Heart left ventricle (tissue), 13 donors: ENCODE results near the gene IFT80.

Source experiments
- CTCF ChIP-seq, 12 donors: fragments of 200-600 bp; sonication (generic) in 4 of 12; IDR thresholded peaks; one replicate each; pipeline versions ENCODE4 v1.5.0 to v1.8.0; 2018 to 2022; ENCODE audit warnings: antibody characterized with exemption in 12 of 12, mild to moderate bottlenecking in 5 of 12
- POLR2A ChIP-seq, 2 donors: fragments of 450-650 bp; IDR thresholded peaks; one replicate each; pipeline ENCODE4 v1.6.1; 2017; ENCODE audit warnings: antibody characterized with exemption in 2 of 2, mild to moderate bottlenecking in 2 of 2, moderate library complexity in 2 of 2
- donor health status: ischemic (EF 13 %, LVEDD 7.1; RV severe dilation, severe dysfunction).
- donor health status: DM: no; HTN: yes; CAD: no.
- donor health status: DM: no; HTN: no; CAD: no.
- donor health status: ischemic (EF 25% LVEDD 6.9; RV normal size, moderate dysfunction).
- donor health status: ischemic (EF 25% LVEDD 5.7; RV mildly dilated, moderate dysfunction).
- donor health status: ischemic (EF 35%, LVEDD 5.7; RV mildly dilated, moderate dysfunction).
- donor health status: nonischemic (EF 11% LVEDD 7.7; RV severe dilation, severe dysfunction).
- donor health status: DM: yes; HTN: yes; CAD: no.
- donor health status: PGD.
- donor health status: ischemic (EF 29% LVEDD 5.4; RV normal size, mild dysfunction).
- donor health status: nonischemic (EF 23%, LVEDD 6.1; RV moderate dilation, normal function).

GRCh38 chr3:160279657-160280056, 119.4 kb downstream of the IFT80 start:
- no peak for TF ChIP-seq CTCF (IDR thresholded peaks at IDR 0.05)
- no peak for TF ChIP-seq POLR2A (IDR thresholded peaks at IDR 0.05)
